Stimulated activated CD8-positive, alpha-beta memory T cell treated with anti-CD3 and anti-CD28 coated beads, Interleukin-12 subunit alpha, Interleukin-12 subunit beta, amount 100 ng/mL, for 4 hours (primary cell): ENCODE data around the gene SERPINA1.

Experiments used
- DNase-seq: peaks from one replicate; pipeline ENCODE4 v3.0.0-alpha.2; 2020; ENCODE audit warnings: low read depth

The SERPINA1 gene

DNA sequence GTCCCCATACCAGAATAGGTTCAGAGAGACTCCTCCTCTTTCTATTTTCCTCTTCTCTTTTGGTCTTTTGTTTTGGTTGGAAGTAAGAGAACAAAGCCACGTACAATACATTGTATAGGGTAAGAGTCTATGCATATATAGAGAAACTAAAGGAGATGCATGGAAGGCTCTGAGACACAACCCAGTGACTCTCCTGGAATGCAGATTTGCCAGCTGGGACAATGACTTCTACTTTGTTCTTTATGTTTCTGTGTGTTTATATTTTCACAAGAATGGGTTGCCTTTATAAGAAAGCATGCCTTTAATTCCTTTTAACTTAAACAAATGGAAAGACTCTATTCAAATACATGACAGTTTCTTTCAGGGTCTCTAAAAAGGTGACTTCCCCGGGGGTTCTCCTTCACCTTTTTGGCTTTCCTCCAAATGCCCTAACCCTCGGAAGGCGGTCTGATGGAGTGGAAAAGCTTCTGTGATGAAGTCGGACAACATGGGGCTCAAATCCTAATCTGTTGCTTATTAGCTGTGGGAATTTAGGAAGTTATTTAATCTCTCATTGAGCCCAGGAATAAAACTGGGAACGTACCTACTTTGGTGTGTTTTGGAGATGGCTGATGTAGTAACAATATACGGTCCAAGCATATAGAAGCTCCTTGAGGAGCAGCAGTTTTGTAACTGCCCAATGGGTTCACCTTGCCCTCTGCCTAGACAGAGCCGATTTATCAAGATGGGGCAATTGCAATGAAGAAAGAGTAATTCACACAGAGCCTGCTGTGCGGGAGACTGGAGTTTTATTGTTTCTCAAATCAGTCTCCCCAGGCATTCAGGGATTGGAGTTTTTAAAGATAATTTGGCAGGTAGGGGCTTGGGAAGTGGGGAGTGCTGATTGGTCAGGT is 9.1 kb upstream of the SERPINA1 start:
- no peak for DNase-seq

DNA sequence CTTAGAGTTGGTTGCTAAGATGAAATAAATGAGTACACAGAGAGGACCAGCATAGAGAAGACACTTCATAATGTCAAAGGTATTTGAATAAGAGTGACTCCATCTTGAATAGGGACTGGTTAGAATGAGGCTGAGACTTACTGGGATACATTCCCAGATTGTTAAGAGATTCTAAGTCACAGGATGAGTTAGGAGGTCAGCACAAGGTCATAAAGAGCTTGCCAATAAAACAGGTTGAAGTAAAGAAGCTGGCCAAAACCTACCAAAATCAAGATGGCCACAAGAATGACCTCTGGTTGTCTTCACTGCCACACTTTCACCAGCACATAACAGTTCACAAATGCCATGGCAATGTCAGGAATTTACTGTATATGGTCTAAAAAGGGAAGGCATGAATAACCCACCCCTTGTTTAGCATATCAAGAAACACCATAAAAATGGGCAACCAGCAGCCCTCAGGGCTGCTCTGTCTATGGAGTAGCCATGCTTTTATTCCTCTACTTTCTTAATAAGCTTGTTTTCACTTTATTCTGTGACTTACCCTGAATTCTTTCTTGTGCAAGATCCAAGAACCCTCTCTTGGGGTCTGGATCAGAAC is 8.3 kb upstream of the SERPINA1 start:
- no peak for DNase-seq

DNA sequence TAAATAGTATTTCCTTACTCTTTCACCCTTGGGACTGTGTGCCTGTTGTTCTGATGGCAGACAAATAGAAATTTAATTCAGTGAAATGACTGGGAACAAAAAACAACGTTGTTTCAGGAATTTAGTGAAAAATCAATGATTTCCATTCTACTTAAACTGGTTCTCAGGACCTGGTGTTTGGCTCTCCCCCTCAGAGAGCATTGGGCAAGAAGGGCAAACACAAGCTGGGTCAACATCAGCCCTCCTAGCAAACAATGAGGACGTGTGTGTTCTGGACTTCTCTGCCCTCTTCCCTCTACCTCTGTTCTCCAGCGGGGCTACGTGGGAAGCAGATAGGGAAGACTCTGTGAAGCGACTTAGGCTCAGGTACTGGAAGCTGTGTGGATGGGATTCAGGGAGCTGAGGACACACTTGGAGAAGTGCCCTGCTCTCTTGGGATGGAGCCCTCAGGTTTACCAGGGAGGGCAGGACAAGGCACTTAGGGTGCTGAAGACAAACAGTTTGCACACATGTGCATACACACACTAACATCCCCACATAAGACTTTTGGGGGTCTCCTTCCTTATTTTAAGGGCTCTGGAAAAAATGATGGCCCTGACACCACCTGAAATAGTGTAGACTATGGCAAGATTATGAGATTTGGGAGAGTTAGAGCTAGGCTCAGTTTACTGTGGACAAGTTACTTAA is 7.6 kb upstream of the SERPINA1 start:
- DNase-seq: no peak

DNA sequence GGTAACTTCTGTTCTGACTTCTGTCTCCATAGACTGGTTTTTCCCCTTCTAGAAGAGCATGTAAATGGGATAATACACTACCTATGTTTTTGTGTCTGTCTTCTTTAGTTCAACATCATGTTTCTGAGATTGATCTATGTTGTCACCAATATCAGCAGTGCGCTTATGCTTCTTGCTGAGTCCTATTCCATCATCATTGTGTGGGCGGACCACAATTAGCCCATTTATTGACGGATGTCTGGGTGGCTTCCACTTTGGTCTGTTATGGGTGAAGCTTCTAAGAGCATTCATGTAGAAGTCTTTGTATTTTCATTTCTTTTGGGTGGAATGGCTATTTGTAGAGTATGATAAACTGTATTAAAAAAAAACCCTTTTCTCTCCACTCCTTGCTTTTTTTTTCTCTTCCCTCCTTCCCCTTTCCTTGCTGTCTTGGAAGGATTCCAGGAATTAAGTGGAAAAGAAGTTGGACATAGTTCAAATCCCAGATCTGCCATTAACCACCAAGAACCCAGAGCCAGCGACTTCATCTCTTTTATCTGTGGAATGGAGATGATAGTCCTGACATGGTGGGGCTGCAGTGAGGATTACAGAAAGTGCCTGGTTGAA is 7.0 kb upstream of the SERPINA1 start:
- DNase-seq: no peak

DNA sequence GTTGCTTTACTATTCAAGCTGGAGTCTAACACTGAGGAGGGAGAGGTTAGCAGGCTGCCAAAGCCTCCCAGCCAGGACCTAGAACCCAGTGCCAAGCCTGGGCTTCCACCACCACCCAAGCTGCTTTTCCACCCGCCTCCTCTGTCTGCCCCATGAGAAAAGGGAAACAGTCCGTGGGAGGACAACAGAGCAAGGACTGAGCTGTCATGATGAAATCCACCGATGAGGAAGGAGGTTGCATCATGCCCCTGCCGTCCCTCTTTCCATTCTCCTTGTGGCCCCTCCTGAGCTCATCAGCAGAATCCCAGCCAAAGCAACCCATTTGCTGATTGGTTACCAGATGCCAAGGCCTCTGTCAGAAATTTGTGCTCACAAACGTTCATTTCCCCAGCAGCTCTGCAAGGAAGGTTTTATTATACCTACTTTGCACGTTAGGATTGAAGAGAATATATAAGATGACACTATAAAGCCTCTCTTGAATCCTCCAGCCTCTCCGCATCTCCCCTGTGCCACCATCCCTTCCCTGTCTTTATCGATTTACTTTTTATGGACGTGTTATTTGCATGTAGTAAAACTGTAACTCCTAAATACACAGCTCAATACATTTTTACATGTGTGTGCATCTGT is 6.3 kb upstream of the SERPINA1 start:
- DNase-seq: no peak

DNA sequence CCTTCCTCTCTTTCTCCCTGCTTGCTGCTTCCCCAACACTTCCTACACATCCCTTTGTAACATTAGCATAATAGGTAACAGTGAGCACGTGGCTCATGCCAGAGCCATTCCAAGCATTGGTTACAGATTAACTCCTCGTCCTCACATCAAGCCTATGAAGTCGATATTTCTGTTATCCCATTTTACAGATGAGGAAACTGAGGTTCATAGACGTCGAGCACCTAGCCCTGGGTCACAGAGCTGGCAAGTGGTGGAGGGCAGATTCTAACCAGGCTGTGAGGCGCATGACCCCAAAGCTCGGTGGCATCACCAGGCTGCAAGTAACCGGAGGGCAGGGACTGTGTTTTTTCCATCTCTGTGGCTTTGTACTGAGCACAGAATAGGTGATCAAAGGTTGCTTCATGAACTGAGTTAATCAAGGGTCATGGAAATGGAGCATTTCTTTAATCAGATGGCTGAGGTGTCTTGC is 5.7 kb upstream of the SERPINA1 start:
- DNase-seq: no peak

DNA sequence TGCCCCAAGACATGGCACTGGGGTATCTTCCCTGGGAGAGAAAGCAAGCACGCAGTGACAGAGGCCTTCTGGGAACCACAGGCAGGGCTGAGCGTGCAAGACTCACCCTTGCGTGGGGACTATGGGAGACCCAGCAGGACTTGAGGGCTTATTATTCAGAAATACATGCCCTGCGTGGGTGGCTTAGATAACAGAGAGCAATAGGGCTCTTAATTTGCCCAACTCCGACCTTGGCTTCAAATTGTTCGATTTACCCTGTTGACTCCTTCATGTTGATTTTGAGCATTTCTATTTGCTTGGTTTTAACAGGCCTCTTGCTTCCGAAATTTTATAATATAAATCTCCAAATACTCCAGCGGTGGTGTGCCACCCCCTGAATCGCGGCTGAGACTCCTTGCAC is 5.1 kb upstream of the SERPINA1 start:
- DNase-seq: no peak

DNA sequence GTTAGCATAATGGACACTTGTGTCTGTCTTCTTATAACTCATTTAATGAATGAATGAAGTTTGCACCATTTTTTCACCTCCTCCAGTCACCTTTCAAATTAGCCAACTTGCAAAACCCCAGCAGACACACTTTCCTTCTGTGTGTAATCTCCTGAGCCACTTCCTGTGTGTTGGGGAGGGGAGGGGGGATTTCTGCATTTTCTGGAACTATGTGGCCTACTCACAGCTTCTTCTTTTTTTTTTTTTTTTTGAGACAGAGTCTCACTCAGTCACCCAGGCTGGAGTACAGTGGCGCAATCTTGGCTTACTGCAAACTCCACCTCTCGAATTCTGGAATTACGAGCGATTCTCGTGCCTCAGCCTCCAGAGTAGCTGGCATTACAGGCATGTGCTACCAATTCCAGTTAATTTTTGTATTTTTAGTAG is 4.1 kb upstream of the SERPINA1 start:
- DNase-seq: no peak

DNA sequence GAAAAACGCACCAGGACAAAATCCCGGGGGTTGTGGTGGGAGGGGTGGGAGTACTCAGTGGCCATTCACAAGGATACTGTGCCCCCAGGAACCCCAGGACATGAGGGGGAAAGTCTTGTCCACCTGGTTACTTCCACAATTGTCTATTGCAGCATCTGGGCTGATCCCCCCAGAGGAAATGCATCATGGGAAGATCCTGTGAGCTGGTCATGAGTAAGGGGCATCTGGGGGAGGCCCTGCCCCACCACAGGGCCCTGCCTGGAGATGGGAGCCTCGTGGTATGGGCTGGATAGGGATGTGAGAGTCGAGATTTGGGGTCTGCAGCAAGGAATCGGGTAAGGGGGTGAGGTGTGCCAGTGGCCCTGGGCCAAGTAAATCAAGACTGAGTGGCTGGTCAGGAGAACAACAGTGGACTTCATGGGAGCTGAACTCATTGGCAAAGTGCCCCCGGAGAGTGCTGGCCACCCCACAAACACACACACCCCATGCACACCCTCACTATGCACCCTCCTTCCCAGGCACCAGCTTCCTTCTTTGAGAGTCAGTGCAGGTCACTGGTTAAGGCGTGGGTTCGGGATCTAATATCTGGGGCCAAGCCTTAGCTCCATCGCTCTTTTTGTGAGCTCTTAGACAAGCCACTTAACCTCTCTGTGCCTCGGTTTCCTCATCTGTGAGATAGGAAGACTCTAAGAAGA is 3.0 kb upstream of the SERPINA1 start:
- no peak for DNase-seq

DNA sequence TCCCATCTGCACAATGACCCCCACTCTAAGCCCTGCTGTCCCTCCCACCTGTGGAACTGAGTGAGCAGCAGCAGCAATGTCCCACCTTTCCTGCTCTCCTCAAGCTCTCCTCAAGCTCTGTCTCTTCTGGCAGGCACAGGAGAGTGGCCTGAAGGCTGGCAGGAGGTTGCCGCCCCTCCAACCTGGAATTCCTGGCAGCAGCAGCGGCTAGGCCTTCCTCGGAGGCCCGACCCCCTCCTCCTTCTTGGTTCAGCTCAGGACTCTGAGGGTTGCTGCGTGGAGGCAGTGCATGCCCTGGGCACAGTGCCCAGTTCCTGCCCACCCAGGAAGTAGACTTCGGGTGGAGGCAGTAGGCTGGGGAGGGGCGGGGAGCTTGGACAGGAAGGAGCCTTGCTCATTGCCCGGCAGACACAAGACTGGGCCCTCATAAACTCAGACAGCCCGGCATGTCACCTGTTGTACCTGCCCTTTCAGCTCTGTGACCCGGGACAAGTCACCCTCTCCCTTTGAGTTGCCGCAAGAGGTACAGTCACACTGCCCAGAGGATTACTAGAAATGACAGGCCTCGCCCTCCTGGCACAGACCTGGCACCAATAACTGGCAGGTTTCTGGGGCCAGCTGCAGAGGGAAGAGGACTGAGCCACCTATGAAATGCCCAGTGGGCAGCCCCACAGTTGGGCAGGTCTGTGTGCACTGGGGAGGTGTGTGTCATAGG is 2.1 kb upstream of the SERPINA1 start:
- no peak for DNase-seq

DNA sequence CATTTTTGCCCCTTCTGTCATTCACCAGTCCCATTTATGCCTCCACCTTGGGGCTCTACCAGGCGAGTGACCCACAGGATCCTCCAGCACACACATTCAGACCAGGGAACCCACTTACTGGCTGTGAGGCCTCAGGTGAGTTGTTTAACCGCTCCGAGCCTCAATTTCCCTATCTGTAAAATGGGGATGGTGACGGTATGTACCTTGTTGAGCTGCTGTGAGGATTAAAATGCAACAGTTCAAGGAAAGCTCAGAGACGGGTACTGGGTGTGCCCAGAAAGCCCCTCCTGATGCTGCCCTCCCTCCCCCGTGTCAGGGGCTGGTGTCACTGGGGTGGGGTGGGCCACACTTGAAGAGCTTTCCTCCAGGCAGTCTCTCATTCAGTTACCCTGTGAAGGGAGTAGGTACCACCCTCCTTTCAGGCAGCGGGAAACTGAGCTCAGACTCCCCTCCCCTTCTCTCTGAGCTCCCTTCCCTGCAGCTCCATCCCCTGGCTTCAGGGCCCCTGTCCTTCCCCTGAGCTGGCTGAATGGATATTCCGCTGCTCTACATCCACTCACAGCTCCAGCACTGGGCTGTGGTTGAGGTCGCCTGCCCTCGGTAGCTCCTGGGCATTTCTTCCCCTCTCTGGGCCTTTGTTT is 1.4 kb upstream of the SERPINA1 start:
- no peak for DNase-seq

DNA sequence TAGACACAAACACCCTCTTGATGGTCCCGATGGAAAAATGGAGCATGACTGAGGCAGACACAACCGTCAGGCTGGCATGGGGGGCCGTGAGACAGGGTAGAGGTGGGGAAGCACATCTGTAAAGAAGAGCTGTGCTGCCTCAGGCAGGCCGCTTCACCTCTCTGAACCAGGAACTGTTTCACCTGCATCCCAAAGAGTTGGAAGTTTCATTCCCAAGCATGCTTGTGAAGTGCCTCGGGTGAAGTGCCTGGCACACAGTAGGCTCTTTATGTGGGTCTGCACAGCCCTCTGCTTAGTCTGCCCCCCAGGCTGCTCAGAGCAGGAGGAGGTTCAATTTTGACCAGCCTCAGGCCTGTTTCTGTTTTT is 685 bp upstream of the SERPINA1 start:
- no peak for DNase-seq

DNA sequence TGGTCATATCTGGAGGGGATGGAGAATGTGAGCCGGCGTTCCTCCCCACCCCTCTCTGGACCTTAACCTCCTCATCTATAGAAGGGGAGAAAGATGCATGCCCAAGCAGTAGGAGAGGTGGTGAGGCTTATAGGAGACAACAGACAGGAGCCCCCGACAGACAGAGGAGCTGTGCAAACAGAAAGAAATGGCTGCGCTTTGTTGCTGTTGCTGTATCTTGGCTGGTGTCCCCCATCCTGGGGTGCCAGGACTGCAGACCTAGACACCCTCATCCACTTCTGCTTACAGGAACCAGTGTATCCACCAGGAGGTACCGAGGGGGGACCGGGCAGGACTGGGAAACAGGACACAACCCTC is 397 bp downstream of the SERPINA1 start:
- no peak for DNase-seq

DNA sequence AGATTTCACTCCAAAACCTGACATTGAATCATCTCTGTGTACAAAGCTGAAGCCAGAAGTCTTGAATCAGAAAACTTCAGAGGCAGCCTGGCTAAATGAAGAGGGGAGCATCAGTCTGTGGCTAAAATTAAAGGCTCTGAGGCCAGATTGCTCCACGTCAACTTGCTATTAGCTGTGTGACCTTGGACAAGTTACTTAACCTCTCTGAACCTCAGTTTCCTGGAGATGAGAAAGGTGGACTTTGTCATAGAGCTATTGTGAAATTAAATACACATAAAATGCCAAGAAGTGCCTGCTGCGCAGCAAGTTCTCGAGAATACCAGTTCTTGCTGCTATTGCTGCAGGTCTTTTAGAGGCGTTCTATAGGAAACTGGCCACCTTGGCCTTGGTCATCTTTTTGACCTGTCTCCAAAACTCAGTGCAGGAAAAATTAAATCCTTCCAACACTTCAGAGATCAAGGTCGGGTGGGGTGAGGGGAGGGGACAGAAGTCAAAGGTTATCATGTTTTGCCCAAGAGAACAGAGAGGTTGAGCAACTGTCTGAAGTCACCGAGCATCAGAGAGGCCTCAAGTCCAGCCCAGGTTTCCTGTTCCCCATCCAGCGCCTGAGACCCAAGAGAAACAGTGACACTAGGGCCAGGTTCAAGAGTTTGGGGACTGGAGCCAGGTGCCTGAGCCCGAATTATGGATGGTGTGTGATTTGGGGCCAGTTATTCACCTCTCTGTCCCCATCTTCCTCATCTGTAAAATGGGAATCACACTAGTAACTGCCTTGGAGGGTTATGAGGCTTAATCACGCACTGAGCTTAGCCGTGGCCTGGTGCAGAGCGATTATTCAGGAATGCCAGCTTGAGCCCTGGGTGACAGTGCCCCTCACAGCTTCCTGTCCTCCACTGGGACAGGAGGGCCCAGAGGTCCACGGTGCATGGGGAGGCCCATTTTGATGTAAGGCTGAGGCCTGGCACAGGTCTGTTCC is 1.1 kb downstream of the SERPINA1 start:
- DNase-seq: no peak

DNA sequence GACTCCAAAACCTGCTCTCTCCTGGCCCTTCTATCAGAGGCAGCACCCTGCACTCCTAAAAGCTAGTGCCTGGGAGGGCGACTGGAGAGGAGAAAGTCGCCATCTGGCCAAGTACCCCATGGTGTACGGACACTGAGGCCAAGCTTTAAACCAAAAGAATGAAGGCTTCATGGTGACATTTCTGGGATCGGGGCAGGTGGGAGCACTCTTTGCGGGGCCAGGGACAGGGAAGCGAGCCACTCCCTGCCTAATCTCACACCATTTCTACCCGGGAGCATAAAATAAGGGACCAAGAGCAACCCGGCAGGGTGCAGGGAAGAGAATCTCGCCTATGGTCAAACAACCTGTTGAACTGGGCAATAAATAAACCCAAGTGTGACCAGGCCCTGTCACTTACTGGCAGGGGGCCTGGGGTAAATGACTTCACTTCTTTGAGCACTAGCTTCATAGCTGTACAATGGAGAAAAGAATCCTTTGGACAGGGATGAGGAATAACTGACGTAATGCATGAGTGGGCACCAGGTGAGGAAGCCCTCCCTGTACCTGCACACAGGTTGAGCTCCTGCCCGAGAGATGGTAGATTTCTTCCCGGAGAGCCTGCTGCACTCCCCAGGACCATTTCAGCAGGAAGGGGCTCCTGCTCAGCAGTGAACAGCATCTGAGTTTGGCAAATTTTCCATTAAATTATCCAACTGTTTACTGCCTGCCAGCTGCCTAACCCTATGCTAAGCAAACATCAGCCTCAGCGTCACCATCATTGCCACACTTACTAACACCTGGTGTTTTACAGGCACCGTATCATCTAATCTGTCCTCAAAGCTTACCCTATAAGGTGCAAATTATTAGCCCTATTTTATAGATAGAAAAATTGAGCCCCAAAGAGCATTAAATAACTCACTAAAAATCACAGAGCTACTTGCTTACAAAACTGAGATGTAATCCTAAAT is 2.0 kb downstream of the SERPINA1 start:
- DNase-seq: no peak

DNA sequence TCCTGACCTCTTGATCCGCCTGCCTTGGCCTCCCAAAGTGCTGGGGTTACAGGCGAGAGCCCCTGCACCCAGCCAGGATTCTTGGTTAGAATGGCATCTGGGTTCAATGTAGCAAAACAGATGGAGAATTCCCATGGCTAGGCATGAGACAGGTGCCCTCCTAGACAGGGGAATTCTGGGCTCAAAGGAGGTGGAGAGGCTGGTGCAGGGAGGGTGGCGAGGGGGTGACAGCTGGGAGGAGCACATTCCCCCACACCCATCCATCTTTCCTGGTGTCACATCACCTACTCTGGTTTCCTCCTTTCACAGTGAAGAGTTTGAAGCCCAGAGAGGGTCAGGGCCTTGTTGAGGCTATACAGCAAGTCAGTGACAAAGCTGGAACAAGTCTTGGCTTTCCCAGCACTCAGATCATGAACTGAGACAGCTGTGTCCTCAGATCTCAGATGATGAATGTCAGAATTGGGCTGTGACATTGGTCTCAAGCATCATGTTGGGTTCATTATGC is 2.8 kb downstream of the SERPINA1 start:
- DNase-seq: no peak

DNA sequence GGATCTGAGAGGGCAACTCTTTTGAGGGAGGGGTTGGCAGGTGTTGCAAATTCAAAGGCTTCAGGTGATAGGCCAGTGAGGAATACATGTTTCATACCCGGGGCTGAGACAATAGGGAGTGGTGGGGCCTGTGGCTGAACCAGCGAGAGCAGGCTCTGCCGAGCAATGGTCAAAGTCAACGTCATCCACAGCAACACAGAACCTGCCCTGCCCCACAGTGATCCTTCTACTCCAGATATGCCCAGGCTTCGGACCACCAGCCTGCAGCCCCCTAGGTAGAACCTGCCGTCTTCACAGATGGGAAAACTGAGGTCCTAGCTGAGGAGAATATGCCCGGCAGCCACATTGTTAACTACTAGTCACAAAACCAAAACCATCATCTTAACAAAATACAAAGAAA is 4.1 kb downstream of the SERPINA1 start:
- no peak for DNase-seq

DNA sequence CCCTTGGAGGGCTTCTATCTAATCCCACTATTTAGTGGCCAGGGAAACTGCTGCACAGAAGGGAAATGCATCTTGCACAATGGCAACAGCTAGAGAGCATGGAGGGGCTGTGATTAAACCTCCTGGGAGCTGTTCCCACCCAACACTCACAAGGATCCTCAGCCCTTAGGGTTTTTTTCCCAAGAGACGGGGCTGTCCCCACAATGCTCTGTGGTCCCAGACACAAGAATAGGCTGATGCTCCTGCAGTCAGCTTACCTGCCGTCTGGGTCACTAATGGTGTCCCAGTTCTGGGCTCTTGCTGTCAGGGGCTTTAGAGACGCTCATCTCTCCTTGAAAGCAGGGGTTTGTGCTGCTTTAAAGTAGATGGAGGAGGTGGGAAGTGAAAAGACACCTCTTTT is 4.6 kb downstream of the SERPINA1 start:
- DNase-seq: no peak
